ENCODE data around the gene RBBP8NL.
A peak's percentile ranks its signal among the peaks of the same experiment; 100 is the strongest.
"Not testable (repeated sequence)": the region's sequence is repeated elsewhere in the genome, so short reads cannot be mapped to it uniquely, and the experiment has no call there.

RBBP8NL gene

GRCh38 chr20:62445553-62446340 lies 18.4 kb upstream of the RBBP8NL start:
- no peak for DNase-seq (ENCODE audit: low spot score)

GRCh38 chr20:62444286-62444685 lies 16.9 kb upstream of the RBBP8NL start:
- no peak for DNase-seq (ENCODE audit: low spot score)

DNA sequence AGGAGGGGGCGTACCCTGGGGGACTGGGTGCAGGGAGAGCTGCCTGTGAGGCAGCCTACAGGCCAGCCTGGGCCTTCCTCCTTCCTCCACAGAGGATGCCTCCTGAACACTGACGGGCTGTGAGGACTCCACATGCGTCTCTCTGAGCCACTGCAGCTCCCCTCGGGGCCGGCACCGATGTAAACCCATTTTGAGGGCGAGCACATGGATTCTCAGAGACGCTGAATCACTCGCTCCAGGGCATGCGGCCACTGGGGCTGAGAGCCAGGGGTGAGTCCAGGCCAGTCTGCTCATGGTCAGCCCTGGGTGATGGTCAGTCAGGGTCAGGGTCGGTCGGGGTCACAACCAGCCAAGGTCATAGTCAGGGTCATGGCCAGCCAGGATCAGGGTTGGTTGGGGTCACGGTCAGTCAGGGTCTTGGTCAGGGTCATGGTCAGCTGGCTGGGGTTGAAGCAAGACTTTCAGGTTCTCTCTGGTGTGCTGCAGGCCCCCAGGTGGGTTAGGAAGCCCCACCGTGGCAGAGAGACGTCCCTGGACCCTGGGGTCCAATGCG lies 14.7 kb upstream of the RBBP8NL start:
- DNase-seq (ENCODE audit: low spot score) = no peak

GRCh38 chr20:62439218-62439617 lies 11.9 kb upstream of the RBBP8NL start:
- DNase-seq (ENCODE audit: low spot score) = no peak

DNA sequence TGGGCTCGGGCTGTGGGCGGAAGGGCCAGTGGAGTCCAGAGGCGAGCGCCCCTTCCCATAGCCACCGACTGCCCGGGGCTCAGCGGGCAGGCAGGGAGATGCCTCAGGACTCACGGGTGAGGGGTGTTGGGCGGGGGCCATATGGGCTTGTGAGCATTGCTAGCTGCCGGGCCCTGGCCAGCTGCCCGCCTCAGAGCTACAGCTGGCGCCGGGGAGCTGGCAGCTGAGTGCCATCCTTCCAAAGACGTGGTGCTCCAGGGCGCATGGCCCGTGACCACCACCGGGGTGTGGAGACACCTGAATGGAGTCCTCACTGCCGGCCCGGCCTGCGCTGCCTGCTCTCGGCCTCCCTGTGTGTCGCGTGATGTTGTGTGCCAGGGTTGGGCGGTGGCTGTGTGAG lies 10.6 kb upstream of the RBBP8NL start:
- no peak for DNase-seq (ENCODE audit: low spot score)

DNA sequence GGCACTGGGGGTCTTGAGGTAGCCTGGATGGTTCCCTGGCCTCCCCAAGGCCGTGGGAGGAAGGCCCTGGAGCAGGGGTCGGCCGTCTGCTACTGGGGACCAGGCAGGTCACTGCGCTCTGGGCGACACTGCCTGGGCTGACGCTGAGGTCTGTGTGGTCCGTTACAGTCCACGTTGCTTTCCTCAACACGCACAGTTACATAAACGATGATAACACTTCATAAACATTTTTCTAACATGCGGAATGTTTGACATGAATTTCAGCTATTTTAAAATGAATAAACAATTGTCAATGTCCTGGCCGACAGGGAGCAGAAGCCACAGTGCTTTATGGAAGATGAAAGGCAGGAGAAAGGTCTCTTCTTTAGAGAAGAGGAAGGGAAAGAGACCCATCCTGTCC lies 10.2 kb upstream of the RBBP8NL start:
- no peak for DNase-seq (ENCODE audit: low spot score)

- no peak for DNase-seq (ENCODE audit: low spot score)
Observed at GRCh38 chr20:62436692-62437091, 9.4 kb upstream of the RBBP8NL start.

DNA sequence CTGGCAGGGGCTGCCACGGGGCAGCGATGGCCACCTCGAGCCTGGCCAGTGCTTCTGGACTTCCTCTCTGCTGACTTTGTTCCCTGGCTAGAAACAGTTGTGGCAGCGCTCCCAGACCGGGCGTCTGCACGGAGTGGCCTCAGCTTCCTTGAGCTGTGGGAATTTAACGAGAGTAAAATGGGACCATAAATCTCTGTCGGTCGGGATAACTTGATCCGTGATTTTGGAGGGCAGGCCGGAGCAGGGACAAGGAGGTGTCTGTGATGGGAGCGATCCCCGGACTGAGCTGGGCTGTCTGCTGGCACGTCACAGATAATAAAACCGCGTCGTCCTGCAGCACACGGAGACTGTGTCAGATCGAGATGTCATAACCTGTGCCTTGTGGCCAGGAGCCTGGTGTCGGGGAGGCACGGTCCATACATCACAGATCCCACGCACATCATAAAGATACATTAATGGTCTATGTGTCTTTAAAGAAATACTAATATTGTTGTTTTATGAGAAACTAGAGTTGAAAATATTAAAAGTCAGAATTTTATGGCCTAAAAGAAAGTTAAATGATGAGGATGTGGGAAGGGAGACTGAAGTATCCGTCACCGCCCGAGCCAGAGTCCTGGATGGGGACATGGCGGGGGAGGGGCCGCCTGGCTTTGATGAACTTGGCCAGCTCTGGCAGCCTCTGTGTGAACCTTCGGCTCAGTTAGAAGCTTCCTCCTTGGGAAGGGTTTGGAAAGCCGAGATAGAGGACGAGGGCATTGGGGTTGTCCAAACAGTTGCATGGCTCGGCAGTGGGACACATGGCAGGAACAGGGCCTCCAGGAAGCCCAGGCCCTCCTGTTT lies 6.5 kb upstream of the RBBP8NL start:
- peak; percentile 7 for DNase-seq (ENCODE audit: low spot score)

- no peak for DNase-seq (ENCODE audit: low spot score)
Observed at GRCh38 chr20:62430866-62431447, 3.6 kb upstream of the RBBP8NL start.

DNA sequence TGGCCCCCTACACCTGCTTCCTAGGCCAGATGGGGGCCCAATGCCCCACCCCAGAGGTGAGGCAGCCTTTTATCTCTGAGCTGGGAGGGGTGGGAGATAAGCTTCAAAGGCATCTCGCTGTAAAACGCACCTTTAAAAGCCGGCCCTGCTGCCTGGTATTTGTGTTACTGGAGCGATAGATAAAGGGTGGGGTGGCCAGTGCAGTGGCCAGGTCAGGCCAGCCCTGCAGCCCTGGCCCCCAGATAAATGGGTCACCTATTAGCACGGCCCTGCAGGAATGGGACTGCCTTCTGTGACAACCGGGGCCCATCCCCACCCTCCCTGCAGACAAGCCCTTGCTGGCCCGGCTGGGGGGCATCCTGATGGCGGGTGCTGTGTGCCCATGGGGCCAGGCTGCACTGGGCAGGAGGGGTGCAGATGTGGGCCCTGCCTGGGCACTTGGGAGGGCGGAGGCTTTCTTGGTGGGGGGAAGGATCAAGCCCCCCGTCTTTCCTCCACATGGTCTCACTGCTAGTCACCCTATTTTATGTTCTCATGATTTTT lies 3.0 kb upstream of the RBBP8NL start:
- no peak for DNase-seq (ENCODE audit: low spot score)

DNA sequence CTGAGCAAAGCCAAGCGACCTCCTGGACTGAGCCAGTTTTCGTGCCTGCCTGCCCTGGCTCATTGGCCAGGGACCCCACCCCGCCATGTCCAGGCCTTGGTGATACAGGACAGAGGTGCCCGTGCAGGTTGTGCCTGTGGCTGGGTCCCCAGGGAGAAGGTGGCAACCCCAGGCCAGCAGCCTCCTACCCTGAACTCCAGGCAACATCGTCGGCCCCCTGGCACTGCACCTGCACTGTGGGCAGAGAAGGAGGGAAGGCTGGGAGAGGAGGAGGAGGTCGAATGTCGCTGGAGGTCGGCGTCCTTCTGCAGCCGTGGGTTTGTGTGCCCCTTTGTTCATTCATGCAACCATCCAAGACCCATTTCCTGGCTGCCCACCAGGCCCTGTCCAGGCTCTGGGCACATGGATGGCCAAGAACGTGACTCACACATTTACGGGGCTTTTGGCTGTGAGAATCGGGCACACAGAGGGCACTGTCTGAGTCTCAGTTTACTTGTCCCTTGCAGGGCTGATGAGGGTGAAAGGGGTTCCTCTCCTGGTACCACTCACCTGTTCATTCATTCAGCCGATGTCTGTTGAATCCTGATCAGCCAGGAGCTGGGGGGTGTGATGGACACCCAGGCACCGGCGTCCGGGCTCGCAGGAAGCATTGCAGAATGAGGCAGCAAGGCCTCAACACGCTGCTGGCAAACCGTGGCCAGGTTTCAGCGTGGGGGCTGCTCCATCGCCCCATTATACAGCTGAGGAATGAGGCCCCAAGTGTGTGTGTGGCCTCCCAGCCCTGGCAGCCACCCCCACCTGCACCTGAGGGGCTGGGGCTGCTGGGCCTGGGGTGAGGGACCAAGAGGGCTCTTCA lies 2.3 kb upstream of the RBBP8NL start:
- DNase-seq (ENCODE audit: low spot score) = no peak

DNA sequence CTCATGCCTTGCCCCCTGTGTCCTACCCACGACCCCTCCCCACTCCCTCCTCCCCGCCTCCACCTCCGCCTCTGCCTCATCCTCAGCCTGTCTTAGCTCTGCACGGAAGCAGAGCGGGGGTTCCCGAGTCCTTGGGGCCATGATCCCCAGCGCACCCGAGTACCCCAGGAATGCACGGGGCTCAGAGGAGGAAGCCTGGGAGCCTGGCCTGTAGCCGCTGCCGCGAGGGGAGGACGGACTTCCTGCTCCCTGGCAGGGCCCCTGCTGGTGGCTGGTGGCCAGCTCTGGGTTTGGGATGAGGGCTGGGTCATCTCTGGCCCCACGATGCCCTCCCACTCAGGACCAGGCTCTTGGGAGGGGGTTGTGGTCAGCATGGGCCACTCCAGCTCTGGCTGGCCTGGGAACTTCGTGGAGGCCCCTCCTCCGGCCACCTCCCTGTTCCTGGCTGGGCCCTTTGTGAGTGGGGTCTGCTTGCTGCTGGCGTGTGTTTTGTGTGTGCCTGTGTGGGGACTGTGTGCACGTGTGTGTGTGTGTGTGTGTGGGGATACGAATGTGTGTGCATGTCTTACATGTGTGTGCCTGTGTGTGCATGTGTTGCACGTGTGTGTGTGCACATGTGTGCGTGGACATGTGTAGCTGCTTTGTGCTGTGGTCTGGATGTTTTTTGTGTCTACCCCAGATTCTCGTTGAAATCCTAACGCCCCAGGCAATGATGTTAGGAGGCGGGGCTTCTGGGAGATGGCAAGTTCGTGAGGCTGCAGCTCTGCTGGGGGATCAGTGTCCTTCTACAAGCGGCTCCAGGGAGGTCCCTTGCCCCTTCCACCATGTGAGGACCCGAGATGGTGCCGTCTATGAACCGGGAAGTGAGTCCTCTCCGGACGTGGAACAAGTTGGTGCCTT lies 1.3 kb upstream of the RBBP8NL start:
- DNase-seq (ENCODE audit: low spot score) = no peak

GRCh38 chr20:62428002-62428372 lies 648 bp upstream of the RBBP8NL start:
- DNase-seq (ENCODE audit: low spot score) = no peak

DNA sequence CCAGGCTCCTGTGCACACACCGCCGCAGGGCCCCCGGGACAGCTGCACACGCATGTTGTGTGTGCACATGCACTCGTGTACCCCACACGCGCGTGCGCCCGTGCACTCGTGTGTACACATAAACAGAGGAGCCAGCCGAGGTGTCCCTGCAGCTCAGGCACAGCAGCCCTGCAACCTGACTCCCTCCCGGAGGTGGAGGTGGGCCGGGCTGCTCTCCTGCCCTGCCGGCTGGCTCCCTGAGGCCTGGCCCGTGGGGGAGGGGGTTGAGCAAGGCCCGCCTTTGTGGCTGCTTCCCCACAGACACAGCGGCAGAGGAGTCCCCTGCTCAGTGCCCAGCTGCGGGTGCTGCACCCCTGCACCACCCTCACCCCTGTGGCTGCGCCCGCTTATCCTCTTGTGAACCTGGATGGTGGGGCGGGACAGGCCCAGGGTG lies 624 bp downstream of the RBBP8NL start:
- DNase-seq (ENCODE audit: low spot score) = no peak

DNA sequence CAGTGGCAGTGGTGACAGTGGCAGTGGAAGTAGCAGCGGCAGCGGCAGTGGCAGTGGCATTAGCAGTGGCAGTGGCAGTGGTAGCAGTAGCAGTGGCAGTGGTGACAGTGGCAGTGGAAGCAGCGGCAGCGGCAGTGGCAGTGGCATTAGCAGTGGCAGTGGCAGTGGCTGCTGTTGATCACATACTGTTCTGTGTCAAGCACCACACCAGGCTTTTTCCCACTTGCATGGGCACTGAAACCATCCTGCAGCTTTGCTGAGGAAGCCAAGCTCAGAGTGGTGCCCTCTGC lies 1.3 kb downstream of the RBBP8NL start:
- not testable (repeated sequence) for DNase-seq (ENCODE audit: low spot score)

DNA sequence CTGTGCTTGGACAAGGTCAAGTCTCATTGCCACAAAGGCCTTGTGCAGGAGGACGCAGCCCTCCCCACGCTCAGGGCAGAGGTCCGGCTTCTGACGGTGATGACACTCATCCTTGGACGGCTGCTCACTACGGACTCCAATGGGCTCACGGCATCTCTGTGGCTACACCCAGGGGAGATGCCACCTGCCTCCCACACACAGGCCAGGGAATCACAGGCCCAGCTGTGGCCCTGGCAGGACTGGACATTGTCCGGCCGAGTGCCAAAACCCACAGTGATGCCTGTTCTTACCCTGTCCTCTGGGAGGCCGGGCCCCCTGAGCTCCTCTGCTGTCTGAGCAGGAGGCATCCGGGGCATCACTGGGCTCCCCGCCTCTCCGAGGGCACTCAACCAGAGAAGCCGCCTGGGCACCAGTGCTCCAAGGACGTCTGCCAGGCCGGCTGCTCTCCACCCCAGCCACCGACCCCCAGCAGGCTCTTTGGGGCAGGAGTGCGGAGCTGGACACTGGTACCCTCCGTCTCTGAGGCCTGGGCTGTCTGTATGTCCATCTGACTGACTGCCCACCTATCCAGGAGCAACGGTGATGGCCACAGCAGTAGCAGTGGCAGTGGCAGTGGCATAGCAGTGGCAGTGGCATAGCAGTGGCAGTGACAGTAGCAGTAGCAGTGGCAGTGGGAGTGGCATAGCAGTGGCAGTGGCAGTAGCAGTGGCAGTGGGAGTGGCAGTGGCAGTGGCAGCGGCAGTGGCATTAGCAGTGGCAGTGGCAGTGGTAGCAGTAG lies 1.9 kb downstream of the RBBP8NL start:
- no peak for DNase-seq (ENCODE audit: low spot score)

DNA sequence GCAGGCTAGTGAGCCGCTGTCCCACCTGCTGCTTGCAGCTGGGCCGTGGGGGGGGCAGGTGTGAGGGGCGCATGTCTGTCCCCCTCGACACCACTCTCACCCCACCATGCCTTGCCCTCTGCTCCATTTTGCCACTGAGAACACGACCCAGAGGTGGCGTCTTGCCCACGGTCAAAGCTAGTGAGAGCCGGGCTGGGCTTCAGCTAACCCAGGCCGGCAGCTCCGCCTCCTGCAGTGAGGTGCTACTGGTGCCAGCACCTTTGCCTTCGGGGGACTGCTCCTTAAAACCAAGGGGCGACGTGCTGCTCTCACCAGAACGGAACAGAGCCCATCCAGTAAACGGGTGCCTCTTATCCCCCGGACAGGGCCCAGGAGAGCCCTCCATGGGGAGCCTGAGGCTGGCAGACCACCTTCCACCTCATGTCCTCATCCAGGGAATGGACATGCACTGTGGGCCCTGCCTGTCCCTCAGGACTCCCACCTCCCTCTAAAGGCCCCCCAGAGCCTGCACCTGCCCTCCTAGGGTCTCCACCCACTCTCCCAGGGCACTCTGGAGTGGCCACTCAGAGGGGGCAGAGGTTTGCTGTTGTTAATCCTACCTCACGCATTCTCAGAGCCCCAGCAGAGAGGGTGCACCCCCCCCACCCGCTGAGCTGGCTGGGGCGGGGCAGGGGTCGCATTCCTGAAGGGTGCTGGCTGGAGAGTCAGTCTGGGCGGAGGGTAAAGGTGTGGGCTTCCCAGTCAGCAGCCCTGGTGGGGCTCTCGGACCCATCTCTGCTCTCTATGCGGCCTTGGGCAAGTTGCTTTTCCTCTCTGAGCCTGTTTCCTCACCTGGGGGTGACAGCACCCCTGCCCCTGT lies 2.9 kb downstream of the RBBP8NL start:
- no peak for DNase-seq (ENCODE audit: low spot score)

GRCh38 chr20:62423326-62423706 lies 4.0 kb downstream of the RBBP8NL start:
- no peak for DNase-seq (ENCODE audit: low spot score)

Data from pons (tissue), 1 donor.